IMR-90 (cell line): ENCODE measurements around the gene OPCML.

Experiments
- CTCF ChIP-seq: conservative IDR thresholded peaks from 2 replicates; pipeline ENCODE4 v1.5.1; 2012; ENCODE audit warnings: mild to moderate bottlenecking, low read depth, low read length, improper control_type of control experiment
- POLR2A ChIP-seq: IDR thresholded peaks from 2 replicates; pipeline ENCODE4 v1.6.1; 2012; ENCODE audit warnings: mild to moderate bottlenecking, low read depth, low read length
- SMC3 ChIP-seq: fragments of 150-350 bp; IDR thresholded peaks from 2 replicates; pipeline ENCODE4 v1.6.1; 2016; ENCODE audit warnings: low read depth, mild to moderate bottlenecking, antibody characterized with exemption, low read length, moderate library complexity

- TF ChIP-seq CTCF (no peak), POLR2A (no peak), SMC3 (no peak)
Measured at GRCh38 chr11:133227632-133228111, 304.6 kb downstream of the OPCML start.
